GM19455 (cell line): ENCODE measurements around the gene C5orf34.
A peak's percentile ranks its signal among the peaks of the same experiment; 100 is the strongest.
"Not testable (repeated sequence)": the region's sequence is repeated elsewhere in the genome, so short reads cannot be mapped to it uniquely, and the experiment has no call there.

Experiments
- ATAC-seq: cut with Tn5 transposase; IDR thresholded peaks from one replicate; pipeline ENCODE4 v1.9.1; 2021; ENCODE audit not compliant: unreplicated experiment

The C5orf34 gene

GRCh38 chr5:43514816-43515677 is at the start of gene C5orf34:
Gene C5orf34 (minus strand): TSS chr5:43515148. CDS start chr5:43509339, 5,809 bp downstream.
- ATAC-seq, result peak; percentile 98

GRCh38 chr5:43564289-43564850 is 49.4 kb upstream of the C5orf34 start:
- ATAC-seq, result no peak

GRCh38 chr5:43563321-43563720 is 48.4 kb upstream of the C5orf34 start:
- no peak for ATAC-seq

GRCh38 chr5:43561356-43561755 is 46.4 kb upstream of the C5orf34 start:
- no peak for ATAC-seq

GRCh38 chr5:43560128-43560527 is 45.2 kb upstream of the C5orf34 start:
- ATAC-seq, result no peak

GRCh38 chr5:43556857-43557542 is 42.1 kb upstream of the C5orf34 start, which contains the start of gene PAIP1:
Gene PAIP1 (minus strand): TSS chr5:43557077. CDS start chr5:43556846, 231 bp downstream.
- ATAC-seq, result peak; percentile 77

GRCh38 chr5:43556607-43556856 is 41.6 kb upstream of the C5orf34 start:
- ATAC-seq, result peak; percentile 91

- peak; percentile 33 for ATAC-seq
Measured at GRCh38 chr5:43555895-43556606, 41.1 kb upstream of the C5orf34 start.

- no peak for ATAC-seq
Measured at GRCh38 chr5:43554497-43554896, 39.5 kb upstream of the C5orf34 start.

GRCh38 chr5:43553381-43553780 is 38.4 kb upstream of the C5orf34 start:
- ATAC-seq, result no peak

GRCh38 chr5:43551731-43552130 is 36.8 kb upstream of the C5orf34 start:
- ATAC-seq, result no peak

GRCh38 chr5:43549272-43549671 is 34.3 kb upstream of the C5orf34 start:
- ATAC-seq, result not testable (repeated sequence)

GRCh38 chr5:43548358-43548757 is 33.4 kb upstream of the C5orf34 start:
- ATAC-seq, result no peak

GRCh38 chr5:43547532-43547931 is 32.6 kb upstream of the C5orf34 start:
- ATAC-seq, result no peak

- ATAC-seq, result no peak
Measured at GRCh38 chr5:43543434-43543833, 28.5 kb upstream of the C5orf34 start.

- ATAC-seq, result no peak
Measured at GRCh38 chr5:43540746-43541145, 25.8 kb upstream of the C5orf34 start.

GRCh38 chr5:43536972-43537371 is 22.0 kb upstream of the C5orf34 start:
- no peak for ATAC-seq

- ATAC-seq, result no peak
Measured at GRCh38 chr5:43533646-43534045, 18.7 kb upstream of the C5orf34 start.

GRCh38 chr5:43530648-43531047 is 15.7 kb upstream of the C5orf34 start:
- ATAC-seq, result no peak

- ATAC-seq, result no peak
Measured at GRCh38 chr5:43523662-43524072, 8.7 kb upstream of the C5orf34 start.

GRCh38 chr5:43520615-43521014 is 5.7 kb upstream of the C5orf34 start:
- no peak for ATAC-seq
